Parathyroid adenoma (tissue), 2 donors: ENCODE data around the gene PACC1.

Source experiments
- H2AFZ ChIP-seq: fragments of 300-600 bp; sonication (generic); one replicate; pipeline ENCODE4 v1.7.0; 2017; ENCODE audit warnings: antibody characterized with exemption, mild to moderate bottlenecking
- H3K27ac ChIP-seq: fragments of 300-600 bp; sonication (generic); one replicate; pipeline ENCODE4 v1.7.0; 2017
- H3K27me3 ChIP-seq: fragments of 300-600 bp; sonication (generic); one replicate; pipeline ENCODE4 v1.7.0; 2017; ENCODE audit warnings: low read length; ENCODE audit not compliant: control insufficient read depth, insufficient read depth
- H3K36me3 ChIP-seq: fragments of 300-600 bp; sonication (generic); one replicate; pipeline ENCODE4 v1.7.0; 2017; ENCODE audit warnings: low read length; ENCODE audit not compliant: control insufficient read depth, insufficient read depth
- H3K4me1 ChIP-seq: fragments of 300-600 bp; sonication (generic); one replicate; pipeline ENCODE4 v1.7.0; 2017; ENCODE audit warnings: control low read depth
- H3K4me2 ChIP-seq: fragments of 300-600 bp; sonication (generic); one replicate; pipeline ENCODE4 v1.7.0; 2017; ENCODE audit warnings: low read length
- H3K4me3 ChIP-seq: fragments of 300-600 bp; sonication (generic); one replicate; pipeline ENCODE4 v1.7.0; 2017; ENCODE audit warnings: low read depth, low read length
- H3K79me2 ChIP-seq: fragments of 300-600 bp; sonication (generic); one replicate; pipeline ENCODE4 v1.7.0; 2017; ENCODE audit warnings: control low read depth
- H3K9ac ChIP-seq: fragments of 300-600 bp; sonication (generic); one replicate; pipeline ENCODE4 v1.7.0; 2017; ENCODE audit warnings: mild to moderate bottlenecking
- H3K9me3 ChIP-seq: fragments of 300-600 bp; sonication (generic); one replicate; pipeline ENCODE4 v1.7.0; 2017; ENCODE audit warnings: low read length; ENCODE audit not compliant: control insufficient read depth
- CTCF ChIP-seq: fragments of 300-600 bp; sonication (generic); IDR thresholded peaks from one replicate; pipeline ENCODE4 v1.7.0; 2017; ENCODE audit warnings: antibody characterized with exemption, mild to moderate bottlenecking
- donor health status: primary hyperparathyroidism.

Gene PACC1

GRCh38 chr1:212459656-212460055 is 45.0 kb upstream of the PACC1 start:
- no peak overlapping the region for H3K4me3 ChIP-seq
- no peak overlapping the region for H3K9ac ChIP-seq
- H3K79me2 ChIP-seq = no peaks in the 10 kb centered on the region
- no peaks in the 10 kb centered on the region for H3K4me1 ChIP-seq
- H3K27me3 ChIP-seq = no peaks in the 10 kb centered on the region
- H3K27ac ChIP-seq = no peak overlapping the region
- TF ChIP-seq CTCF = no peak
- H3K36me3 ChIP-seq = no peaks in the 10 kb centered on the region
- H3K9me3 ChIP-seq = no peaks in the 10 kb centered on the region
- H2AFZ ChIP-seq = no peak overlapping the region
- H3K4me2 ChIP-seq = no peak overlapping the region

DNA sequence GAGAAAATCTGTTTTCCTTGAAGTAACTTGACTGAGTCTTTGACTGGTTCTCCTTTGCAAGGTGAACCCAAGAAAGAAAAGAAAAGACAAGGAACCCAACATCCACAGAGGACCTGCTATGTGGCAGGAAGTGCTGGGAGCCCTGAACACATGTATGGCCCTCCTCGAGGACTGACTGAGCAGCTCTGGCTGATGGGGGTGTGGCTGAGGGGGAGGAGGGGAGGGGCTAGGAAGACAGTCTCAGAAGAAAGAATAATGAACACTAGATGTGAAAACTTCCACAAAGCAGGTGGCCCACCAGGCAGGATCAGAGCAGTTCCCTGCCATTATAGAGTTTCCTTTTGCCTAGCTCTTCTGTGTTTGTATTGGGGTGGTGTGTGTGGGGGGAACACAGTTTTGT is 44.1 kb upstream of the PACC1 start:
- TF ChIP-seq CTCF = no peak
- no peaks in the 10 kb centered on the region for H3K36me3 ChIP-seq
- H3K4me3 ChIP-seq = no peak overlapping the region
- H2AFZ ChIP-seq = no peak overlapping the region
- no peak overlapping the region for H3K27ac ChIP-seq
- H3K79me2 ChIP-seq = no peaks in the 10 kb centered on the region
- no peak overlapping the region for H3K4me2 ChIP-seq
- H3K27me3 ChIP-seq = no peaks in the 10 kb centered on the region
- H3K9ac ChIP-seq = no peak overlapping the region
- H3K4me1 ChIP-seq = no peaks in the 10 kb centered on the region
- H3K9me3 ChIP-seq = no peaks in the 10 kb centered on the region

GRCh38 chr1:212457740-212458338 is 43.2 kb upstream of the PACC1 start:
- no peak overlapping the region for H3K27ac ChIP-seq
- H3K4me3 ChIP-seq = no peak overlapping the region
- no peaks in the 10 kb centered on the region for H3K9me3 ChIP-seq
- H3K27me3 ChIP-seq = no peaks in the 10 kb centered on the region
- no peaks in the 10 kb centered on the region for H3K4me1 ChIP-seq
- H3K4me2 ChIP-seq = no peak overlapping the region
- H3K9ac ChIP-seq = no peak overlapping the region
- H2AFZ ChIP-seq = no peak overlapping the region
- no peak for TF ChIP-seq CTCF
- no peaks in the 10 kb centered on the region for H3K79me2 ChIP-seq
- no peaks in the 10 kb centered on the region for H3K36me3 ChIP-seq

- TF ChIP-seq CTCF = peak; percentile 91
- no peak overlapping the region for H3K27ac ChIP-seq
- H3K9me3 ChIP-seq = no peaks in the 10 kb centered on the region
- no peak overlapping the region for H3K4me3 ChIP-seq
- H3K27me3 ChIP-seq = no peaks in the 10 kb centered on the region
- H3K4me1 ChIP-seq = no peaks in the 10 kb centered on the region
- no peak overlapping the region for H3K4me2 ChIP-seq
- no peaks in the 10 kb centered on the region for H3K36me3 ChIP-seq
- H3K79me2 ChIP-seq = no peaks in the 10 kb centered on the region
- no peak overlapping the region for H2AFZ ChIP-seq
- H3K9ac ChIP-seq = no peak overlapping the region
Measured at GRCh38 chr1:212455803-212456528, 41.3 kb upstream of the PACC1 start.

DNA sequence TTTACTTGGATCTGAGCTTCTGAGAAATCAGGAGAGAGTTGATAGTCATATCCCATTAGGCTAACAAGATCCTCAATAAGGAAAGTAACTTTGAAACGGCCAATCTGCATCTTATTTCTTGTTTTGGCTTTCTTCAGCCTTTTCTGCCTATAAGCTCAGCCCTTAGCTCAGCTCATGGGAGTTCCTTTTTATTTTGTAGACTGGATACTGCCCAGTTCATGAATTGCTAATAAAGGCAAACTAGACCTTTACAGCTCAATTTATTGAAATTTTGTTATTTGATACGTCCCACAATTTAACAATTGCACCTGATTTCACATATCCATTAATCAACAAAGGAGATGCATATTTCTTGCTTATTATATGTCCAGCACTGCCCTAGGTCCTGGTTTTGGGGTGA is 40.7 kb upstream of the PACC1 start:
- no peak for TF ChIP-seq CTCF
- Histone ChIP-seq H3K4me3 (no peak overlapping the region), H3K27ac (no peak overlapping the region), H3K9me3 (no peaks in the 10 kb centered on the region), H3K4me1 (no peaks in the 10 kb centered on the region), H3K4me2 (no peak overlapping the region), H2AFZ (no peak overlapping the region), H3K36me3 (no peaks in the 10 kb centered on the region), H3K27me3 (no peaks in the 10 kb centered on the region), H3K79me2 (no peaks in the 10 kb centered on the region), H3K9ac (no peak overlapping the region)
